GM18502 (cell line): ENCODE measurements around the gene MRFAP1L1.
"Not testable (repeated sequence)": the region's sequence is repeated elsewhere in the genome, so short reads cannot be mapped to it uniquely, and the experiment has no call there.

Experiments used
- ATAC-seq: cut with Tn5 transposase; IDR thresholded peaks from one replicate; pipeline ENCODE4 v1.9.1; 2021; ENCODE audit warnings: mild to moderate bottlenecking; ENCODE audit not compliant: unreplicated experiment, poor library complexity

Gene MRFAP1L1

GRCh38 chr4:6693231-6694176, 16.2 kb downstream of the MRFAP1L1 start, which contains the start of gene S100P:
TSS of gene S100P (plus strand) at chr4:6693878. CDS start at chr4:6693933, 55 bp downstream.
- ATAC-seq: no peak

- ATAC-seq: no peak
Measured at GRCh38 chr4:6692806-6693205, 16.9 kb downstream of the MRFAP1L1 start.

- ATAC-seq: no peak
Measured at GRCh38 chr4:6692379-6692778, 17.3 kb downstream of the MRFAP1L1 start.

GRCh38 chr4:6689506-6689960, 20.1 kb downstream of the MRFAP1L1 start:
- no peak for ATAC-seq

- ATAC-seq: peak; percentile 85
Measured at GRCh38 chr4:6688879-6689505, 20.7 kb downstream of the MRFAP1L1 start.

- no peak for ATAC-seq
Measured at GRCh38 chr4:6687947-6688878, 21.5 kb downstream of the MRFAP1L1 start.

GRCh38 chr4:6686104-6686787, 23.4 kb downstream of the MRFAP1L1 start:
- no peak for ATAC-seq

- no peak for ATAC-seq
Measured at GRCh38 chr4:6684656-6685055, 25.0 kb downstream of the MRFAP1L1 start.

- no peak for ATAC-seq
Measured at GRCh38 chr4:6682862-6683590, 26.6 kb downstream of the MRFAP1L1 start.

- ATAC-seq: no peak
Measured at GRCh38 chr4:6681191-6681590, 28.5 kb downstream of the MRFAP1L1 start.

GRCh38 chr4:6680372-6681034, 29.2 kb downstream of the MRFAP1L1 start:
- ATAC-seq: no peak

- no peak for ATAC-seq
Measured at GRCh38 chr4:6676722-6677558, 32.7 kb downstream of the MRFAP1L1 start.

- ATAC-seq: peak; percentile 54
Measured at GRCh38 chr4:6674500-6675149, 35.0 kb downstream of the MRFAP1L1 start.

- ATAC-seq: peak; percentile 76
Measured at GRCh38 chr4:6673660-6674499, 35.8 kb downstream of the MRFAP1L1 start.

- ATAC-seq: not testable (repeated sequence)
Measured at GRCh38 chr4:6673191-6673659, 36.4 kb downstream of the MRFAP1L1 start.

- ATAC-seq: not testable (repeated sequence)
Measured at GRCh38 chr4:6672541-6673190, 37.0 kb downstream of the MRFAP1L1 start.
